AG08395 (cell line): ENCODE measurements around the gene FAM124A.

ENCODE experiments used
- DNase-seq: peaks from one replicate; pipeline ENCODE4 v3.0.0; 2012; ENCODE audit warnings: mixed read lengths, low spot score

The FAM124A gene

GRCh38 chr13:51222037-51222685 lies at the start of gene FAM124A:
TSS of gene FAM124A (plus strand) at chr13:51222398. CDS start at chr13:51222502, 104 bp downstream.
- peak; percentile 62 for DNase-seq

GRCh38 chr13:51175021-51175420 lies 47.2 kb upstream of the FAM124A start:
- no peak for DNase-seq

- DNase-seq = no peak
These were observed 46.6 kb upstream of the FAM124A start for GRCh38 chr13:51175639-51176038.

- no peak for DNase-seq
These were observed 45.0 kb upstream of the FAM124A start for GRCh38 chr13:51177188-51177587.

GRCh38 chr13:51178456-51179074 lies 43.6 kb upstream of the FAM124A start:
- DNase-seq = no peak

GRCh38 chr13:51179432-51179971 lies 42.7 kb upstream of the FAM124A start:
- no peak for DNase-seq

GRCh38 chr13:51180853-51181511 lies 41.2 kb upstream of the FAM124A start:
- no peak for DNase-seq

GRCh38 chr13:51181786-51182383 lies 40.3 kb upstream of the FAM124A start:
- no peak for DNase-seq

- no peak for DNase-seq
These were observed 30.5 kb upstream of the FAM124A start for GRCh38 chr13:51191743-51192142.

GRCh38 chr13:51192348-51192747 lies 29.9 kb upstream of the FAM124A start:
- no peak for DNase-seq

GRCh38 chr13:51193387-51193786 lies 28.8 kb upstream of the FAM124A start:
- no peak for DNase-seq

GRCh38 chr13:51194942-51195341 lies 27.3 kb upstream of the FAM124A start:
- DNase-seq = no peak

GRCh38 chr13:51201886-51202285 lies 20.3 kb upstream of the FAM124A start:
- no peak for DNase-seq

GRCh38 chr13:51202477-51203046 lies 19.6 kb upstream of the FAM124A start:
- DNase-seq = no peak

- DNase-seq = no peak
These were observed 15.6 kb upstream of the FAM124A start for GRCh38 chr13:51206584-51206983.

GRCh38 chr13:51207881-51208280 lies 14.3 kb upstream of the FAM124A start:
- DNase-seq = no peak

GRCh38 chr13:51208716-51209115 lies 13.5 kb upstream of the FAM124A start:
- no peak for DNase-seq

- DNase-seq = no peak
These were observed 10.3 kb upstream of the FAM124A start for GRCh38 chr13:51211910-51212309.

GRCh38 chr13:51212758-51213157 lies 9.4 kb upstream of the FAM124A start:
- DNase-seq = no peak

- no peak for DNase-seq
These were observed 8.9 kb upstream of the FAM124A start for GRCh38 chr13:51213173-51213728.

GRCh38 chr13:51218626-51219025 lies 3.6 kb upstream of the FAM124A start:
- no peak for DNase-seq

- no peak for DNase-seq
These were observed 1.5 kb upstream of the FAM124A start for GRCh38 chr13:51220706-51221105.
